Embryonic facial prominence (tissue), 1 donor: ENCODE data around the gene DHCR7.

Experiments used
- DNase-seq: peaks from one replicate; pipeline ENCODE4 v3.0.0-alpha.2; 2016; ENCODE audit errors: extremely low spot score

DHCR7 gene

DNA sequence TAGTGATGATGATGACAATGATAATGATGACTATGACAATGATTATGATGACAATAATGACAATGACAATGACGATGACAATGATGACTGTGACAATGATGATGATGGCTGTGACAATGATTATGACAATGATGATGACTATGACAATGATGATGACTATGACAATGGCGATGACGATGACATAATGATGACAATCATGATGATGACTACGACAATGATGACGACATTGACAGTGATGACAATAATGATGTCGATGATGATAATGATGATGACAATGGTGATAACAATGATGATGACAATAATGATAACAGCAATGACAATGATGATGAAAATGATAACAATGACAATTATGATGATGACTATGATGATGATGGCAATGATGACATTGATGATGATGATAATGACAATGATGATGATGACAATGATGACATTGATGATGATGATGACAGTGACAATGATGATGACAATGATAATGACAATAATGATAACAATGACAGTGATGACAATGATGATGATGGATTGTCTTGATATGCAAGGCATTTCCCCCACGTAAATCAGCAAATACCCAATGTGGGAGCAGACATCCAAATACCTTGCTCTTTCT, 37.7 kb downstream of the DHCR7 start:
- no peak for DNase-seq

DNA sequence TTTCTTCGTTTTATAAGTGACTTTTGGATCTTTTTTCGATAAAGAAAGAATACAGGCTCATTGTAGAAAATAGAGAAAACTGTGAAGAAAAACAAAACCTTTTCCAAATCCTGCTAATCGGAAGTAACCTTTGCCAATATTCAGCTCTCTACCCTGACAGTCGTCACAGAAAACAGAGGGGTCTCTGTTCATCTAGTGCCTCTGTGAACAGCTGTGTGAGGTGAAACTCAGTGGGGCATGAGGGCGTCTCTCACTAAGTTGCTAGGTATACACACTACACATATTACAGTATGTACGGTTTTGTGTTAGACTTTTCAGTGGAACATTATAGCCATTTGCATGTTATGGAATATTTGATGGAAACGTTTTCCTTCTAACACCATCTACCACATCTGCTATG, 39.4 kb downstream of the DHCR7 start:
- no peak for DNase-seq

DNA sequence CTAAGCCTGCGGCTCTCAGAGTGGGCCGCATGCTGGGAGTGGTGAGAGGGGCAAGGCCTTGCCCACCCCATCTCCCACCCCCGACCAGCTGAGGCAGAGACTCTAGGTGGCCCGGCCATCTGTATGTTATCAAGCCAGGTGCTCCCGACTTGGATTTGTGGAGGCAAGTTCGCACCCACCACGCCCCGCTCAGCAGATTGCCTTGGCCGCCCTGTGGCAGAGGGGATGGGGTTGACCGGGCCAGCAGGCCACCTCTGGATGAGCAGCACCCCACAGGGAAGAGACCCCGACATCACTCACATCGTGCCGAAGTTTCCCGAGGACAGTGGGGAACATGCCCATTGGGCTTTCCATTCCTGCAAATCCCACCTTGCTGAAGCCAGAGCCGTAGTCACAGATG, 40.8 kb downstream of the DHCR7 start:
- DNase-seq = no peak

DNA sequence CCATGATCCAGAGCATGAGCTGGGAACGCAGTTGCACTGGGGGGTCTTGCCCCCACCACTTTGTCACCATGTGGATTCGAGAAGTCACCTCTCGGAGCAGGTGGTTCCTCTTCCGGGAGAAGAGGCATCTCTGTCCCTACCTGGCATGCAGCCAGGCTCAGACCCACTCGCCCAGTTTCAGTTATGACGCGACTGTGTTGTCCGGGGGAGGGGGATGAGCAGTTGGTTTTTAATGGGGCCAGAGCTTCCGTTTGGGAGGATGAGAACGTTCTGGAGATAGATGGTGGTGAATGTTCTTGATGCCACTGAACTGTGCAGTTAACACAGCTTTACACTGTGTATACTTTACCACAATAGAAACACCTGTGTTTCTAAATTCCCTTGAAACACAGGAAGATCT, 41.5 kb downstream of the DHCR7 start:
- DNase-seq = no peak

DNA sequence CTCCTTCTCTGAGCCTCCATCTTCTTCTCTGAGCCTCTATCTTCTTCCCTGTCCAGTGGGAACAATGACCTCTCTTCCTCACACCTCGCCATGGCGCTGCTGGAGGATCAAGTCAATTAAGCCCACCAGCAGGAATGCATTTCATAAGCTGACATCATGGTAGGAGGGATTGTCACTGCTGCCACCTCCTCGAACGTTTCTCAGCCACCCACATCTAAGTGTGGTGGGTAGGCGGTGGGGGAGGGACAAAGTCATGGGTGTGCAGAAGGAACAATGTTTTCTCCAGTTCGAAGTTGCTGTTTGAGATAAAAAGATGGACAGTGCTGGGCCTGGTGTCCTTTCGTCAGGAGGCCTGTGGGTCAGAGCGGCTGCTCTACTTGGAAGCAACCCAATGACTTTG, 44.0 kb downstream of the DHCR7 start:
- no peak for DNase-seq

DNA sequence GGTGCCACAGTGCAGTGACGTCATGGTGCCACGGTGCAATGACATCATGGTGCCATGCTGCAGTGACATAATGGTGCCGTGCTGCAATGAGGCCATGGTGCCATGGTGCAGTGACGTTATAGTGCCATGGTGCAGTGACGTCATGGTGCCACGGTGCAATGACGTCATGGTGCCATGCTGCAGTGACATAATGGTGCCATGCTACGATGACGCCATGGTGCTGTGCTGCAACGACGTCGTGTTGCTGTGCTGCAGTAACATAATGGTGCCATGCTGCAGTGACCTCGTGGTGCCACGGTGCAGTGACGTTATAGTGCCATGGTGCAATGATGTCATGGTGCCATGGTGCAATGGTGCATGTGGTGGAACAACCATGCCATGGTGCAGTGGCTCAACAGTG, 45.3 kb downstream of the DHCR7 start:
- DNase-seq = no peak

DNA sequence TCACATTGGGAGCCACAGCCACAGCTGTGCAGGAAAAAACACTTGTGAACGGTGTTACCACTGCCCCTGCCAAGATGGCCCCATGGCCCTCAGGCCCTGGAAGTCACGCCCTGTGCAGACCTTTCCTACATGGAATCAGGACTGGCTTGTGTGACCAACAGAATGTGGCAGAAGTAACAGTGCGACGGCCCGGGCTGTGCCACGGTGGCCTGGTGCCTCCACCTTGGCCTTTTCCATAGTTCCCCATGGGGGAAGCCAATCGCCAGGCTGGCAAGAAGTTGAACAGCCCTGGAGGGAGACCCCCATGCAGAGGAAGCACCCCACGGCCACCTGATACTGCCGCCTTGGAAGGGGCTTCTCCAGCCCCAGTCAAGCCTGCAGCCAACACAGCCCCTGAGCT, 48.0 kb downstream of the DHCR7 start:
- no peak for DNase-seq

DNA sequence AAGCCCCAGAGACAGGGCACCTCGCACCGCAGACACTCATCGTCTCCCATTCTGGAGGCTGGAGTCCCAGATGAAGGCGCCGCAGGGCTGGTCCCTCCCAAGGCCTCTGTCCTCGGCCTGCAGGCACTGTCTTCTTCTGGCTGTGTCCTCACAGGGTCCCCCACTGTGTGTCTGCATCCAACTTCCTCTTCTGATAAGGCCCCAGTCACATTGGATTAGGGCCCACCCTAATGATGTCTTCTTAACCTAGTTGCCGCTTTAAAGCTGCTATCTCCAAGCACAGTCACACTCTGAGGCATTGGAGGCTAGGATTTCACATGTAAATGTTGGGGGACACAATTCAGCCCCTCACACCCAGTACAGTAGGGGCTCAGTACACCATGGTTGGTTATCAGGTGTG, 48.9 kb downstream of the DHCR7 start:
- no peak for DNase-seq

DNA sequence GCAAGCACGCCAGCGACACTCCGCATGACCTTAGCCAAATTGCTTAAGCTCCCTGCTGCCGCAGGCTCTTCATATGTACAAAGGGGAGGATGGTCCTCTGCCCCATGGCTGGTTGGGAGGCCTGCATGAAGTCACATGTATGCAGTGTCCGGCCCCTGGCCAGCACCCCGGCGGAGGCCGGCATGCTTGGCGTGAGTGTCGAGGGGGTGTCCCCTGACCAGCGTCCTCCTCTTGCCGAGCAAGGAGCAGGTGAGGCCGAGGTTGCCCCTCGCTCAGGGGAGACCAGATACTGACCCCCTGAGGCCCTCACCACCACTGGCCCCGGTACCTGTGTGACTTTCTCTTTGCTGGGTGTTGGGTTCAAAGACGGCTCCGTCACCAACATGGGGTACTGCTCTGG, 50.2 kb downstream of the DHCR7 start:
- no peak for DNase-seq

DNA sequence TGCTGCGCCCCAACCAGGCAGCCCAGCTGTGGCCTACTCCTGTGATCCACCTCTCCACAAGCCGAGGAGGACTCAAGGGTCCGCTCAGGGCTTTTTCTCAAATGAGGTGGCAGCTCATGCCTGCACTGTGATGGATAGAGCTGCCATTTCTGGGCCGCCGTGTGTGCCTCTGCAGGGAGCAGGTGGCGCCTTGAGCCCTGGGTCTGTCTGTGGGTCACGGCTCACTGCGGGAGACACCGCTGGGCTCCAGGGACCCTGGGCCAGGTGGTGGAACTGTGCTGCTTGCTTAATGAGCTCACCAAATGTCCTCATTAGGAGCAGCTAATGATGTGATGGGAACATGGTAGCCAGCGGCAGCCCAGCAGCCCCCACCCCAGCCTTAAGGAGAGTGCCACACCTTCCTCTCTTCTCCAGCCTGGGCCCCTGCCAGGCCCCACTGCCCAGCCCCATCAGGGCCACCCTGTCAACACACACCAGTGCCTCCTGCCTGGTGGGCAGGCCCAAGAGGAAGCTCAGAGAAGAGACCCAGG, 50.8 kb downstream of the DHCR7 start:
- no peak for DNase-seq

DNA sequence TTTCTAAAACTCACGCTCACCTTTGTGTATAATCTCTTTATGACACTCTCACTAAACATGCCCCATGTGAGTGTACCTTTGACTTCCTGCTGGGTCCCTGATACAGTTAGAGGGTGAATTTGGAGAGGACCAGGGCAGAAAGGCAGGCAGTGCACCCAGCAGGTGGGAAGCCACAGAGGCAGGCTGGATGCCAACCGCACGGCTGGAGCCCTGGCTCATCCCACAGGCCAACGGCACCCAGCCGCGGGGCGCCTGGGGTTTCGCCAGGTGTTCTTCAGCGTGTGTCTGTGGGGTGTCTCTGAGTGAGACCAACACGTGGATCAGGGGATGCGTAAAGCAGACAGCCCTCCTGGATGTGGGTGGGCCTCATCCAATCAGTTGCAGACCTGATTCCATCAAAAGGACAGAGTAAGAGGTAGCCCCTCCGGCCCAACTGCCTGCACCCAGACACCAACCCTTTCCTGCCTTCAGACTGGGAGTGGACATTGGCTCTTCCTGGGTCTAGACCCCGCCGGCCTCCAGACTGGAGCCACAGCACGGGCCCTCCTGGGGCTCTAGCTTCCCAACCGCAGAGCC, 51.6 kb downstream of the DHCR7 start:
- DNase-seq = no peak

DNA sequence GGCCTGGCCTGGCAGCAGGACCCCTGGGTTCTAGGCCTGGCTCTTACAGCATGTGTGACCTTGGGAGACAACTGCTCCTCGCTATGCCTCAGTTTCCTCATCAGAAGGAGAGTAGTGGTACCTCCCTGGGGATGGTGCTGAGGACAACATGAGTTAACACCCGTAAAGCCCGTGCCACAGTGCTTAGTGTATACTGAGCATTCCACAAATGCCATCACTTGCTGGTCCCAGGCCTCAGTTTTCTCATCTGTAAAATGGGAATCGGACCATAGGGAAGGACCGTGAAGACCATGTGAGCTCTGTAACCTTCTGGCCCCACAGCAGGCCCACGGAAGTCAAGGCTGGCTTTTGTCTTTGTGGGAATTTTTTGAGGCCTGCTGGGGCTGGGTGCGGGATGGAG, 52.4 kb downstream of the DHCR7 start:
- DNase-seq = no peak

DNA sequence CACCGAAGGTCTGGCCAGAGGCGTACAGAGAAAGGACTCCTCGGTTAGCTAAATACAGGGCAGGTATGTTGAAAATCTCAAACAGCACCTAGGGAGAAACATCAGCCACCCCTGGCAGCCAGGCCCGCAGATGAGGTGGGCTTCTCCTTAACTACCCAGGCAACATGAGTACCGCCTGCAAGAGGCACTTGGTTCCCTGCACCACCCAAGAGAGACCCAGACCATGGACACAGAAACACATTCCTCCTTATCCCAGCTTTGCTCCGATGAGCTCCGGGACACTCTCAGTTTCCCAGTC, 53.0 kb downstream of the DHCR7 start:
- DNase-seq = no peak

DNA sequence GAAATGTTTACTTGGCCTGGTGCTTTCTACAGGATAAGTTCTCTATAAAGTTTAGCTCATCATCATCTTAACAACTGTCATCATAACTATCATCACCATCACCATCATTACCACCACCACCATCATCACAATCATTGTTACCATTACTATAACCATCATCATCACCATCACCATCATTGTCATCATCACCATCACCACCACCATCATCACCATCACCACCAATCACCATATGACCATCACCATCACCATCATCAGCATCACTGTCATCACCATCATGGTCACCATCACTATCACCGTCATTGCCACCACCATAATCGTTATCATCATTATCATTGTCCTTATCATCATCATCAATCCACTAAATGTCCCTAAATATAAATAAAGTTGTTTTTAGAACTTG, 54.9 kb downstream of the DHCR7 start:
- DNase-seq = no peak

DNA sequence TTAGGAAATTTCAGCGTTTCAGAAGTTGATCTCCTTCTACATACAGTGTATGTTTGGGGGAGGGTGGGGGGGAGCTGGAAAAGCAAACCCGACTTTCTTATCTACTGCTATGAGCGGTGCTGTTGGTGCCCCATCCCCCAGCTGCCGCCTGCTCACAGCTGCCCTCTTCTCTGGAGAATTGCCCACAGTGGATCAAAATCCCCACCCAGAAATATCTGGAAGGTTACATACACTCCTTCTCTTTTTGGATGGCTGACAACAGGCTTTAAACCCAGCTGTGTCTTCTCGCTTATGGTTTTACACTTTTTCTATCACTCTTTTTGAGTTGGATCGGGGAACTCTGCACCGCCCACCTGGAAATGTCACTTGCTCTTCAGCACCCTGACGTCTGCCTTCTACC, 56.4 kb downstream of the DHCR7 start:
- DNase-seq = no peak

DNA sequence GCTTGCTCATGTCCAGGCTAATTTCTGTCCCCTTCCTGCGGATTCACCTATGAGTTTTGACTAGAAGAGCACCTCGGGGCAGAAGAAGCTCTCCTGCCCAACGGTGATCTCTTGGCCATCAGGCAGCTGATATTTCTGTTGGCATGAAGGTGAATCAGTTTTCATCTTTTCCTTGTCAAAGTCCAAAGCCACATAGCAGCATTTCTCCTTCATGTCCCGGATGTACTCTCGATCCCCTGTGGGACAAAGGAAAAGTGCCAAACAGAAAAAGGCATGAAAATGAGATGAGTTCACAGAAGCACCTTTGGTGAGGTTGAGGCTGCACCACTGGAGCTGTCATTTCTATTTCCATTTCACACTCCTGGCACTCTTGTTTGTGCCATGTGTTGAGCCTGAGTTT, 56.8 kb downstream of the DHCR7 start:
- DNase-seq = no peak

DNA sequence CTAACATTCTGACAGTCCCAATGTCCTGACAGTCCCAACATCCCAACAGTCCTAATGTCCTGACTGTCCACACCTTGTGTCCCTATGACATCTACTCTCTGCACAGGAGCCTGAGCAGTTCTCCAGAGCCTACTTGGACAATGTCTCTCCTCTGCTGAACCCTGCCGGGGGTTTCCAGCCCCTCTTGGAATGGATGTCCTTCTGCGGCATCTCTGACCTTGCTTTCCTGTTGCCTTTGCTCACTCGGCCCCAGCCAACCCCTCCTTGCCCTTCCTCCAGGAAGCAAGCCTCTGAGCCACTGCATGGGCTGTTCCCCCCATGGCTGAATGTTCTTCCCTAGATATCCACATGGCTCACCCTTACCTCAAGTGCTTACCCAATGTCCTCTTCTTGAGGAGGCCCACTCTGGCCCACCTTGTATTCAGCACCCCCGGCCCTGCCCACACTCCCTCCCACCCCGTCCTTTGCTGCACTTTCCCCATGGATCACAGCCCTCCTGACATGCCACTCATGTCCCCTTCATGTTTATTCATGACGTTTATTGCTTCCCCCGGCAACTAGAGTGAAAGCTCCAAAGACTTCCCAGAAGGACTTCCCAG, 59.5 kb downstream of the DHCR7 start:
- DNase-seq = no peak

DNA sequence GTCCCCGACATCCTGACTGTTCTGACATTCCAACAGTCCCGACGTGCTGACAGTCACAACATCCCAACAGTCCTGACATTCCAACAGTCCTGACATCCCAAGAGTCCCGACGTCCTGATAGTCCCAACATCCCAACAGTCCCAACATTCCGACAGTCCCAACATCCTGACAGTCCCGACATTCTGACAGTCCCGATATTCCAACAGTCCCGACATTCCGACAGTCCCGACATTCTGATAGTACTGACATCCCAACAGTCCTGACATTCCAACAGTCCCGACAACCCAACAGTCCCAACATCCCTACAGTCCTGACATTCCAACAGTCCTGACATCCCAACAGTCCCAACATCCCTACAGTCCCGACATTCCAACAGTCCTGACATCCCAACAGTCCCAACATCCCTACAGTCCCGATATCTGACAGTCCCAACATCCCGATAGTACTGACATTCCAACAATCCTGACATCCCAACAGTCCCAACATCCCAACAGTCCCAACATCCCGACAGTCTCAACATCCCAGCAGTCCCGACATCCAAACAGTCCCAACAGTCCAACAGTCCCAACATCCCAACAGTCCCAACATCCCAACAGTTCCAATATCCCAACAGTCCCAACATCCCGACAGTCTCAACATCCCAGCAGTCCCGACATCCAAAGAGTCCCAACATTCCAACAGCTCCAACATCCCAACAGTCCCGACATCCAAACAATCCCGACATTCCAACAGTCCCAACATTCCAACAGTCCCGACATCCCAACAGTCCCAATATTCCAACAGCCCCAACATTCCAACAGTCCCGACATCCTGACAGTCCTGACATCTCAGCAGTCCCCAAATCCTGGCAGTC, 60.2 kb downstream of the DHCR7 start:
- no peak for DNase-seq

DNA sequence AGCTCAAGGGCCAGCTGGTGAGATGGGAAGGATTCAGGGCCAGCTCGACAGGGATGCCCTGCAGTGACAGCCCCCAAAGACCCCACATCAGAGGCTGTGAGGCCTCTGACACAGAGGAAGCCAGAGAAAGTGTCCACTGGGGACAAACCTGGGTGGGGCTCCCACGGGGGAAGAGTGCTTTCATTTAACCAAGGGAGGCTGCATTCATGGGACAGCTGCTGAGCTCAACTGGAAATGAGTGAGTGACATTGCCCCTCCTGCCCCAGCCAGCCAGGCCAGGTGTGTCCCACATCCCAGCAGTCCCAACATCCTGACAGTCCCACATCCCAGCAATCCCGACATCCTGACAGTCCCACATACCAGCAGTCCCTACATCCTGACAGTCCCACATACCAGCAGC, 61.0 kb downstream of the DHCR7 start:
- no peak for DNase-seq

DNA sequence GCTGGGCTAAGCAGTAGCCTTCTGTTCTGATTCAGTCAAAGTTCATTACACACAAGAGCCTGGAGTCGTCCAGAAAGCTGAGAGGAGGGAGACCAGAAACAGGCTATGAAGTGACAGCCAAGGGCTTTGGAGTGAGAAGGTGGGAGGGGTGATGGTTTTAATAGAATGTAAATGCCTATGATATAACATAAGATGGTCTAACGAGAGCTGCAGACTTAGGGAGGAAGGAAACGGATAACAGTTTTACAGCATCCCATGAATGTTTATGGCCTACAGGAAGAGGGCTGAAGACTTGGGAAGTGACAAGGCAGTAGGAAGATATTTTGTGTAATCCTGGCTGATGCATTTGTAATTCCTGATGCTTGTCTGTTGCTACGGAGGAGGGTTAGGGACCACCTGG, 62.0 kb downstream of the DHCR7 start:
- no peak for DNase-seq

DNA sequence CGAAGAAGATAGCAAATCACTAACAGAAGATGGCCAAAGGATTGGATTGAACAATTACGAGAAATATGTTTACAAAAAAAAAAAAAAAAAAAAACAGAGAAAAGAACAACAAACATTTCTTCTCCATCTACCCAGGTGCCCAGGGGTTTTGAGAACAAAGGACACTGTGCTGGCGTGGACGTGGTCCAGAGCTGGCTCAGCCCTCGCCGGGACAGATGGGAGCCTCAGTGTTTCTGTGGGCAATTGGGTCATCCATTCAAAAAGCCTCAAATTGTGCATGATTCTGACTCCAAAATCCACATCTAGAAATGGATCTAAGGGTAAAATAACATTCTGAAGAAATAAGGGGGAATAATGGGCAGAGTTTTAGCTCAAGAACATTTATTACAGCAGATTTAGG, 63.1 kb downstream of the DHCR7 start:
- DNase-seq = no peak

DNA sequence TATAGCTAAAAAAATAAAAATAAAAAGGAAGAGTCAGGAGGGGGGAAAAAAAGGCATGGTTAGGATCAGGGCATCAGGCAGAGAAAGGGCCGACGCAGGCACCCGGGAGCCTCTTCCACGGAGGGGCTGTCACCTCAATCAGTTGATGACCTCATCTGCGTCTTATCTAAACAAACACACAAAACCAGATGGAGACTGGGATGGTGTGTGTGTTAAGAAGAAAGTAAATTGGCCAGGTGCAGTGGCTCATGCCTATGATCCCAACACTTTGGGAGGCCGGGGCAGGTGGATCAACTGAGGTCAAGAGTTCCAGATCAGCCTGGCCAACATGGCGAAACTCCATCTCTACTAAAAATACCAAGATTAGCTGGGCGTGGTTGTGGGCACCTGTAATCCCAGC, 63.6 kb downstream of the DHCR7 start:
- DNase-seq = no peak
